K562 (cell line): Measurements from ENCODE around the gene RHOU.

Experiments used
- POLR2AphosphoS5 ChIP-seq: IDR thresholded peaks from 2 replicates; pipeline ENCODE4 v1.6.1; 2011; ENCODE audit warnings: mild to moderate bottlenecking, low read depth, low read length, moderate library complexity; ENCODE audit not compliant: control insufficient read depth, insufficient read depth
- TF ChIP-seq, protein P1 (sequence below), 2 experiments: IDR thresholded peaks; 2 replicates each; pipeline ENCODE4 v1.6.1; 2012; ENCODE audit warnings: improper control_type of control experiment in 2 of 2, low read depth in 2 of 2, low read length in 2 of 2, borderline replicate concordance in 1 of 2

DNA sequence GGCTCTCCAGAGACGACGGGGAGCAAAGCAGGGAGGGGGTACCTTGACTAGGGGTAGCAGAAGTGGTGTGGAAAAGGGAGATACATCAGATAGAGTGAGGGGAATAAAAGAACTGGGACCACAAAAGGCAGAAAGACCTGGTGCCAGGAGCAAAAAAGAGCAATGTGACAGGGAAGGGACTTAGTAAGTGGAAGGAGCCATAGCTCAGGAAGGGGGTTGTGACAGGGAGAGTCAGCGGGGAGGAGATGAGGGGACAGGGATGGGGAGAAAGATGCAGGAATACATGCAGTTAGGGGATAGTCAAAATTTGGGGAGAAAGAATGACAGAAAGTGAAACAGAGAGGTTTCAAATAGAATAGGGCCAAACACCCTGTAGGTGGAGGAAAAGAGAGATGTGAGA lies 20.5 kb downstream of the RHOU start:
- no peak for TF ChIP-seq POLR2AphosphoS5
- TF ChIP-seq, protein P1, sequence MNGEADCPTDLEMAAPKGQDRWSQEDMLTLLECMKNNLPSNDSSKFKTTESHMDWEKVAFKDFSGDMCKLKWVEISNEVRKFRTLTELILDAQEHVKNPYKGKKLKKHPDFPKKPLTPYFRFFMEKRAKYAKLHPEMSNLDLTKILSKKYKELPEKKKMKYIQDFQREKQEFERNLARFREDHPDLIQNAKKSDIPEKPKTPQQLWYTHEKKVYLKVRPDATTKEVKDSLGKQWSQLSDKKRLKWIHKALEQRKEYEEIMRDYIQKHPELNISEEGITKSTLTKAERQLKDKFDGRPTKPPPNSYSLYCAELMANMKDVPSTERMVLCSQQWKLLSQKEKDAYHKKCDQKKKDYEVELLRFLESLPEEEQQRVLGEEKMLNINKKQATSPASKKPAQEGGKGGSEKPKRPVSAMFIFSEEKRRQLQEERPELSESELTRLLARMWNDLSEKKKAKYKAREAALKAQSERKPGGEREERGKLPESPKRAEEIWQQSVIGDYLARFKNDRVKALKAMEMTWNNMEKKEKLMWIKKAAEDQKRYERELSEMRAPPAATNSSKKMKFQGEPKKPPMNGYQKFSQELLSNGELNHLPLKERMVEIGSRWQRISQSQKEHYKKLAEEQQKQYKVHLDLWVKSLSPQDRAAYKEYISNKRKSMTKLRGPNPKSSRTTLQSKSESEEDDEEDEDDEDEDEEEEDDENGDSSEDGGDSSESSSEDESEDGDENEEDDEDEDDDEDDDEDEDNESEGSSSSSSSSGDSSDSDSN (IDR thresholded peaks at IDR 0.05; ENCODE audit: borderline replicate concordance in 1 of 2, low read depth in 2 of 2, low read length in 2 of 2): no peak
